GM12878 (cell line): ENCODE data around the gene ITPRIPL1. TPM values are rescaled to one million over a fixed set of nuclear protein-coding genes. Genes with fewer than 3 reads are reported as not detected.

ENCODE experiments used
- NR2F1 ChIP-seq: fragments of 450-650 bp; conservative IDR thresholded peaks from 2 replicates; pipeline ENCODE4 v1.6.1; 2017; ENCODE audit warnings: mild to moderate bottlenecking
- PAX5 ChIP-seq: IDR thresholded peaks from 2 replicates; pipeline ENCODE4 v1.6.1; 2011; ENCODE audit warnings: low read depth, low read length, borderline replicate concordance
- POLR2AphosphoS2 ChIP-seq: IDR thresholded peaks from 2 replicates; pipeline ENCODE4 v1.6.1; 2011; ENCODE audit warnings: low read depth, mild to moderate bottlenecking, low read length, improper control_type of control experiment, moderate library complexity
- SIX5 ChIP-seq: IDR thresholded peaks from 2 replicates; pipeline ENCODE4 v1.6.1; 2011; ENCODE audit warnings: mild to moderate bottlenecking, low read depth, low read length, moderate library complexity; ENCODE audit not compliant: severe bottlenecking
- SPI1 ChIP-seq: IDR thresholded peaks from 2 replicates; pipeline ENCODE4 v1.6.1; 2011; ENCODE audit warnings: low read depth, mild to moderate bottlenecking, low read length, moderate library complexity, borderline replicate concordance; ENCODE audit not compliant: insufficient read depth
- SREBF1 ChIP-seq: IDR thresholded peaks from 2 replicates; pipeline ENCODE4 v1.6.1; 2012; ENCODE audit warnings: mild to moderate bottlenecking, low read length
- SREBF2 ChIP-seq: IDR thresholded peaks from 2 replicates; pipeline ENCODE4 v1.6.1; 2012; ENCODE audit warnings: mild to moderate bottlenecking, low read length
- STAT3 ChIP-seq: IDR thresholded peaks from 2 replicates; pipeline ENCODE4 v1.6.1; 2011; ENCODE audit warnings: low read depth, low read length, improper control_type of control experiment
- SUPT20H ChIP-seq: IDR thresholded peaks from 2 replicates; pipeline ENCODE4 v1.6.1; 2011; ENCODE audit warnings: low read depth, mild to moderate bottlenecking, low read length, moderate library complexity, borderline replicate concordance; ENCODE audit not compliant: control insufficient read depth
- ZNF384 ChIP-seq: IDR thresholded peaks from 2 replicates; pipeline ENCODE4 v1.6.1; 2012; ENCODE audit warnings: low read depth, mild to moderate bottlenecking, low read length, improper control_type of control experiment, borderline replicate concordance
- polyA plus RNA-seq, 11 experiments: library from polyadenylated mRNA; depleted of rRNA in 4 of 11; unstranded in 6 of 11; stranded (reverse) in 5 of 11; fragments of >200 nt; fragmentation: Nextera tagmentation in 4 of 11; fragmentation: Illumina TruSeq in 1 of 11; extraction: Ambion mirVana in 4 of 11; extraction: Trizol in 1 of 11; gene quantifications; 1 replicate in 1 of 11; 2 replicates in 10 of 11; pipeline versions ENCODE4 v1.2.1 to v1.2.3, GENCODE V29; 2011 to 2016; ENCODE audit warnings: inconsistent platforms in 2 of 11, missing spikeins in 2 of 11, low read depth in 1 of 11
- total RNA-seq, 4 experiments: library from RNA; depleted of rRNA in 3 of 4; stranded (reverse); fragments of >200 nt in 3 of 4; fragmentation: Illumina TruSeq in 1 of 4; extraction: Trizol in 1 of 4; gene quantifications; 2 replicates each; pipeline versions ENCODE4 v1.2.1 to v1.2.3, GENCODE V29; 2013 to 2021
- TF ChIP-seq, protein P1 (sequence below): fragments of 450-650 bp; IDR thresholded peaks from 2 replicates; pipeline ENCODE4 v1.6.1; 2014; ENCODE audit warnings: mild to moderate bottlenecking
- TF ChIP-seq, protein P2 (sequence below): fragments of 450-650 bp; IDR thresholded peaks from 2 replicates; pipeline ENCODE4 v1.6.1; 2017; ENCODE audit warnings: mild to moderate bottlenecking, moderate library complexity
- TF ChIP-seq, protein P3 (sequence below): fragments of 150-350 bp; IDR thresholded peaks from 2 replicates; pipeline ENCODE4 v1.6.1; 2016; ENCODE audit warnings: low read depth, low read length
- TF ChIP-seq, protein P4 (sequence below): IDR thresholded peaks from 2 replicates; pipeline ENCODE4 v1.6.1; 2012; ENCODE audit warnings: low read depth, low read length, improper control_type of control experiment
- TF ChIP-seq, protein P5 (sequence below): fragments of 450-650 bp; IDR thresholded peaks from 2 replicates; pipeline ENCODE4 v1.6.1; 2016; ENCODE audit warnings: mild to moderate bottlenecking, moderate library complexity, borderline replicate concordance

Gene ITPRIPL1
- total and polyA plus RNA-seq, 10 of the 15 experiments (the other 5 are each of a cell fraction or from before 2014, with no cell fraction given) = 4.9 to 28.7 (median 14.3) TPM

DNA sequence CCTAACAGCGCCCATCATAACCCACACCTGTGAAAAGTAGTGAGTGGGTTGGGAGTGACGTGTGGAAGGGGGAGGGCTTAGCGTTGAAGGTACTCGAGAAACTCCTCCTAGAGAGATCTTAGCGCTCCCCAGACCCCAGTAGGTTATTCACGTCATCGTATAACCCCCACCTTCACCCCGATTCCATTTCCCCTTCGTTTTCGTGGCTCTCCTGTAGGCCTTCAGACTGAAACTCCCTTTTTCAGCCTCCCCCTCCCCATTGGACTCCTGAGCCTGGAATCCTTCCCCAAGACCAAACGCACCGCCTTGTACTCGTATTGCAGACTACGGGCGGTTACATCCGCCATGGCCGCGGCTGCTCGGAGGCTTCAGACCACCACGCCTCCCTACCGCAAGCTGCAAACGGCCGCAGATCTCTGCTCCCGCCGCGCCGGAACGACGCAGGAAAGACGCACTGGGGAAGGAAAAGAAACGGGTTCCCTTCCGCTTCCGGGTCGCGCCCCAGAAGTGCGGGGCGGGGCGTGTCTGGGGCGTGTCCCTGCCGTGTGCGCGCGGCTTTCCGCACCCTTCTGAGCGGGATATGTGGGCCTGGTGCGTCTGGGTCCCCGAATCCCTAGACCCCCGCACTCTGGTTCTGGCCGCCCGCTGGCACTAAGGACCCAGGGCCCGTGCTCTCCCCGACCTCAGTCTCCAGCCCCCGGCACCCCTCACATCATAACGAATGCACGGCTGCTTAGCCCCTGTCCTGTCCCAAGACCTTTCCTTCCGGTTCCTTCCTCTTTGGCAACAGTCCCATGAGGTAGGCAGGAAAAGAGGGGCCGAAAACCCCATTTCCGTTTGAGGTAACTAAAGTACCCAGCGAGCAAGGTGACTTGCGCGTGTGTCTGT lies 19.8 kb upstream of the ITPRIPL1 start, which contains the start of gene SNRNP200 (continued):
- TF ChIP-seq PAX5 (peak; percentile 34; the same call in 1 of the 2 replicates), SUPT20H (no peak), POLR2AphosphoS2 (peak; percentile 97), SPI1 (no peak), SREBF2 (peak; percentile 60), STAT3 (no peak), ZNF384 (no peak), NR2F1 (peak; percentile 69), SIX5 (peak; percentile 48), SREBF1 (0 out of 2 replicates have a peak, but pooled peaks have one; percentile 25)
- TF ChIP-seq, protein P1, sequence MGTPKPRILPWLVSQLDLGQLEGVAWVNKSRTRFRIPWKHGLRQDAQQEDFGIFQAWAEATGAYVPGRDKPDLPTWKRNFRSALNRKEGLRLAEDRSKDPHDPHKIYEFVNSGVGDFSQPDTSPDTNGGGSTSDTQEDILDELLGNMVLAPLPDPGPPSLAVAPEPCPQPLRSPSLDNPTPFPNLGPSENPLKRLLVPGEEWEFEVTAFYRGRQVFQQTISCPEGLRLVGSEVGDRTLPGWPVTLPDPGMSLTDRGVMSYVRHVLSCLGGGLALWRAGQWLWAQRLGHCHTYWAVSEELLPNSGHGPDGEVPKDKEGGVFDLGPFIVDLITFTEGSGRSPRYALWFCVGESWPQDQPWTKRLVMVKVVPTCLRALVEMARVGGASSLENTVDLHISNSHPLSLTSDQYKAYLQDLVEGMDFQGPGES = peak; percentile 41; the same call in 1 of the 2 replicates
- TF ChIP-seq, protein P2, sequence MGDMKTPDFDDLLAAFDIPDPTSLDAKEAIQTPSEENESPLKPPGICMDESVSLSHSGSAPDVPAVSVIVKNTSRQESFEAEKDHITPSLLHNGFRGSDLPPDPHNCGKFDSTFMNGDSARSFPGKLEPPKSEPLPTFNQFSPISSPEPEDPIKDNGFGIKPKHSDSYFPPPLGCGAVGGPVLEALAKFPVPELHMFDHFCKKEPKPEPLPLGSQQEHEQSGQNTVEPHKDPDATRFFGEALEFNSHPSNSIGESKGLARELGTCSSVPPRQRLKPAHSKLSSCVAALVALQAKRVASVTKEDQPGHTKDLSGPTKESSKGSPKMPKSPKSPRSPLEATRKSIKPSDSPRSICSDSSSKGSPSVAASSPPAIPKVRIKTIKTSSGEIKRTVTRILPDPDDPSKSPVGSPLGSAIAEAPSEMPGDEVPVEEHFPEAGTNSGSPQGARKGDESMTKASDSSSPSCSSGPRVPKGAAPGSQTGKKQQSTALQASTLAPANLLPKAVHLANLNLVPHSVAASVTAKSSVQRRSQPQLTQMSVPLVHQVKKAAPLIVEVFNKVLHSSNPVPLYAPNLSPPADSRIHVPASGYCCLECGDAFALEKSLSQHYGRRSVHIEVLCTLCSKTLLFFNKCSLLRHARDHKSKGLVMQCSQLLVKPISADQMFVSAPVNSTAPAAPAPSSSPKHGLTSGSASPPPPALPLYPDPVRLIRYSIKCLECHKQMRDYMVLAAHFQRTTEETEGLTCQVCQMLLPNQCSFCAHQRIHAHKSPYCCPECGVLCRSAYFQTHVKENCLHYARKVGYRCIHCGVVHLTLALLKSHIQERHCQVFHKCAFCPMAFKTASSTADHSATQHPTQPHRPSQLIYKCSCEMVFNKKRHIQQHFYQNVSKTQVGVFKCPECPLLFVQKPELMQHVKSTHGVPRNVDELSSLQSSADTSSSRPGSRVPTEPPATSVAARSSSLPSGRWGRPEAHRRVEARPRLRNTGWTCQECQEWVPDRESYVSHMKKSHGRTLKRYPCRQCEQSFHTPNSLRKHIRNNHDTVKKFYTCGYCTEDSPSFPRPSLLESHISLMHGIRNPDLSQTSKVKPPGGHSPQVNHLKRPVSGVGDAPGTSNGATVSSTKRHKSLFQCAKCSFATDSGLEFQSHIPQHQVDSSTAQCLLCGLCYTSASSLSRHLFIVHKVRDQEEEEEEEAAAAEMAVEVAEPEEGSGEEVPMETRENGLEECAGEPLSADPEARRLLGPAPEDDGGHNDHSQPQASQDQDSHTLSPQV = no peak
- TF ChIP-seq, protein P3, sequence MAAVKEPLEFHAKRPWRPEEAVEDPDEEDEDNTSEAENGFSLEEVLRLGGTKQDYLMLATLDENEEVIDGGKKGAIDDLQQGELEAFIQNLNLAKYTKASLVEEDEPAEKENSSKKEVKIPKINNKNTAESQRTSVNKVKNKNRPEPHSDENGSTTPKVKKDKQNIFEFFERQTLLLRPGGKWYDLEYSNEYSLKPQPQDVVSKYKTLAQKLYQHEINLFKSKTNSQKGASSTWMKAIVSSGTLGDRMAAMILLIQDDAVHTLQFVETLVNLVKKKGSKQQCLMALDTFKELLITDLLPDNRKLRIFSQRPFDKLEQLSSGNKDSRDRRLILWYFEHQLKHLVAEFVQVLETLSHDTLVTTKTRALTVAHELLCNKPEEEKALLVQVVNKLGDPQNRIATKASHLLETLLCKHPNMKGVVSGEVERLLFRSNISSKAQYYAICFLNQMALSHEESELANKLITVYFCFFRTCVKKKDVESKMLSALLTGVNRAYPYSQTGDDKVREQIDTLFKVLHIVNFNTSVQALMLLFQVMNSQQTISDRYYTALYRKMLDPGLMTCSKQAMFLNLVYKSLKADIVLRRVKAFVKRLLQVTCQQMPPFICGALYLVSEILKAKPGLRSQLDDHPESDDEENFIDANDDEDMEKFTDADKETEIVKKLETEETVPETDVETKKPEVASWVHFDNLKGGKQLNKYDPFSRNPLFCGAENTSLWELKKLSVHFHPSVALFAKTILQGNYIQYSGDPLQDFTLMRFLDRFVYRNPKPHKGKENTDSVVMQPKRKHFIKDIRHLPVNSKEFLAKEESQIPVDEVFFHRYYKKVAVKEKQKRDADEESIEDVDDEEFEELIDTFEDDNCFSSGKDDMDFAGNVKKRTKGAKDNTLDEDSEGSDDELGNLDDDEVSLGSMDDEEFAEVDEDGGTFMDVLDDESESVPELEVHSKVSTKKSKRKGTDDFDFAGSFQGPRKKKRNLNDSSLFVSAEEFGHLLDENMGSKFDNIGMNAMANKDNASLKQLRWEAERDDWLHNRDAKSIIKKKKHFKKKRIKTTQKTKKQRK = no peak
- TF ChIP-seq, protein P4, sequence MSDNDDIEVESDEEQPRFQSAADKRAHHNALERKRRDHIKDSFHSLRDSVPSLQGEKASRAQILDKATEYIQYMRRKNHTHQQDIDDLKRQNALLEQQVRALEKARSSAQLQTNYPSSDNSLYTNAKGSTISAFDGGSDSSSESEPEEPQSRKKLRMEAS = peak; percentile 79
- TF ChIP-seq, protein P5, sequence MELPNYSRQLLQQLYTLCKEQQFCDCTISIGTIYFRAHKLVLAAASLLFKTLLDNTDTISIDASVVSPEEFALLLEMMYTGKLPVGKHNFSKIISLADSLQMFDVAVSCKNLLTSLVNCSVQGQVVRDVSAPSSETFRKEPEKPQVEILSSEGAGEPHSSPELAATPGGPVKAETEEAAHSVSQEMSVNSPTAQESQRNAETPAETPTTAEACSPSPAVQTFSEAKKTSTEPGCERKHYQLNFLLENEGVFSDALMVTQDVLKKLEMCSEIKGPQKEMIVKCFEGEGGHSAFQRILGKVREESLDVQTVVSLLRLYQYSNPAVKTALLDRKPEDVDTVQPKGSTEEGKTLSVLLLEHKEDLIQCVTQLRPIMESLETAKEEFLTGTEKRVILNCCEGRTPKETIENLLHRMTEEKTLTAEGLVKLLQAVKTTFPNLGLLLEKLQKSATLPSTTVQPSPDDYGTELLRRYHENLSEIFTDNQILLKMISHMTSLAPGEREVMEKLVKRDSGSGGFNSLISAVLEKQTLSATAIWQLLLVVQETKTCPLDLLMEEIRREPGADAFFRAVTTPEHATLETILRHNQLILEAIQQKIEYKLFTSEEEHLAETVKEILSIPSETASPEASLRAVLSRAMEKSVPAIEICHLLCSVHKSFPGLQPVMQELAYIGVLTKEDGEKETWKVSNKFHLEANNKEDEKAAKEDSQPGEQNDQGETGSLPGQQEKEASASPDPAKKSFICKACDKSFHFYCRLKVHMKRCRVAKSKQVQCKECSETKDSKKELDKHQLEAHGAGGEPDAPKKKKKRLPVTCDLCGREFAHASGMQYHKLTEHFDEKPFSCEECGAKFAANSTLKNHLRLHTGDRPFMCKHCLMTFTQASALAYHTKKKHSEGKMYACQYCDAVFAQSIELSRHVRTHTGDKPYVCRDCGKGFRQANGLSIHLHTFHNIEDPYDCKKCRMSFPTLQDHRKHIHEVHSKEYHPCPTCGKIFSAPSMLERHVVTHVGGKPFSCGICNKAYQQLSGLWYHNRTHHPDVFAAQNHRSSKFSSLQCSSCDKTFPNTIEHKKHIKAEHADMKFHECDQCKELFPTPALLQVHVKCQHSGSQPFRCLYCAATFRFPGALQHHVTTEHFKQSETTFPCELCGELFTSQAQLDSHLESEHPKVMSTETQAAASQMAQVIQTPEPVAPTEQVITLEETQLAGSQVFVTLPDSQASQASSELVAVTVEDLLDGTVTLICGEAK = peak; percentile 98
